ENCODE data around the gene RBMY1D.
"Not testable (repeated sequence)": the region's sequence is repeated elsewhere in the genome, so short reads cannot be mapped to it uniquely, and the experiment has no call there.

Gene RBMY1D

DNA sequence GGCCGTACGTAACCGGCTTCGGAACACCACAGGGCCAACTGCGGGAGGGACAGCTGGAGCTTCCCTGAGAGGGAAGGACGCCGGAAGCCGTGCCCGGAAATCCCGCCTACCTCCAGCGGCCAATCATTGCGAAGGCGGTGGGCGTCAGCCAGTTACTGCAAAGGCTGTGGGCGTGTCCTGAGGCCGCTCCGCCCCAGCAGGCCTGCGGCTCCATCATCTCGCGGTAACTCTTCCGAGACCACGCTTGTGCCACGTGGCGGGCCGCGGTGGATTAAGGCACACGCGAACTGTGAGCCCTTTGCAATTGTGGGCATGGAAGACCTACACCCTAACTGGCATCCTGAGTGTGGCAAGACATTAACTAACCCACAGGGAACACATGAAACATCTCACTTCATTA lies at the start of gene RBMY1D:
Gene RBMY1D (minus strand): TSS at position 101 of the 400 bp plus-strand sequence. CDS start 2,013 bp downstream, outside the sequence.
- DNase-seq = not testable (repeated sequence)

DNA sequence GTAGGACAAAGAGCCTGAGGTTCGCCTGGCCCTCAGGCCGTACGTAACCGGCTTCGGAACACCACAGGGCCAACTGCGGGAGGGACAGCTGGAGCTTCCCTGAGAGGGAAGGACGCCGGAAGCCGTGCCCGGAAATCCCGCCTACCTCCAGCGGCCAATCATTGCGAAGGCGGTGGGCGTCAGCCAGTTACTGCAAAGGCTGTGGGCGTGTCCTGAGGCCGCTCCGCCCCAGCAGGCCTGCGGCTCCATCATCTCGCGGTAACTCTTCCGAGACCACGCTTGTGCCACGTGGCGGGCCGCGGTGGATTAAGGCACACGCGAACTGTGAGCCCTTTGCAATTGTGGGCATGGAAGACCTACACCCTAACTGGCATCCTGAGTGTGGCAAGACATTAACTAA lies 23.6 kb upstream of the RBMY1D start, which contains the start of gene RBMY1E:
Gene RBMY1E (minus strand): TSS at position 101 of the 400 bp plus-strand sequence. CDS start 1,978 bp downstream, outside the sequence.
- DNase-seq = not testable (repeated sequence)

DNA sequence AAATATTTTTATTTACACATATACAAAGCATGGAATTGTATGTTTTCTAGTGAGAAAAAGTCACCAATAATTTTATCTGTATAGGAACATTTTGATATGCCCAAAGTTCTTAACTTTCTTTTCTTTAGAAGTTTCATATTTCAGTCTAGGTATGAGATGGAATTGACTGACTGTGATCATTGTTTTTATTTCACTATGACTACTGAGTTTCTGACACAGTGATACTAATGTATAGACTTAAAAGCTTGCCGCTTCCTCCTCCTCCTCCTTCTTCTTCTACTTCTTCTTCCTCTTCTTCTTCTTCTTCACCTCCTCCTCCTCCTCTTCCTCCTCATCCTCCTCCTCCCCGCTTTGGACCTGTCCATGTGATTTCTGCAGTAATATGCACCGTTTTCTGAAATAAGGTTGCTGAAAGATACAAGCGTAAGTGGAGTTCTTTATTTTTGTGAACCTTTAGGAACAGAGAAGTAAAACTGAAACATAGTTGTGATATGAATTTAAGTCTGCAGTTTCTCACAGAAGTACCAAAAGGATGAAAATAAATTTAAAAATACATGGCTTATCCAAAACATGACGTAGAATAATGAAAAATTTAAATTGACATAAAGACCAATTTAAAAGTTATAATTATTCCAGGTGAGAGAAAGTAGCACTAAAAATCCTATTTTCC lies 24.8 kb downstream of the RBMY1D start:
- DNase-seq = not testable (repeated sequence)

DNA sequence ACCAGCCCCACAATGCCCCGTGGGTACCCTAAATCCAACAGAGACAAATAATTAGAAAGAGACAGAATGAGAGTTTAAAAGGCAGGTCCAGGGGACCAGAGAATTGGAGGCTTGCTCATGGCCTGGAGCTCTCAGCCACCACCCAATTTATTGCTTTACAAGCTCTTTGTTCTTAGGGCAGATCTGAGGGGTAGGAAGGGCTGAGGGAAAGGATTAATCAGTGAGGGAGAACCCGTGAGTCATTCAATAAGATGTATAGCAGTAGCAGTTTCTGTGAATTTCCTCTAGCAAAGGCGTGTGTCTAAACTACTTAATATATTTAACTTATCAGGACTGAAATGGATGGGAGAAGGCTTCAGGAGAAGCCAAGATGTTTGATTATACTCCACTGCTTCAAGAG lies 48.8 kb downstream of the RBMY1D start:
- no peak for DNase-seq

DNA sequence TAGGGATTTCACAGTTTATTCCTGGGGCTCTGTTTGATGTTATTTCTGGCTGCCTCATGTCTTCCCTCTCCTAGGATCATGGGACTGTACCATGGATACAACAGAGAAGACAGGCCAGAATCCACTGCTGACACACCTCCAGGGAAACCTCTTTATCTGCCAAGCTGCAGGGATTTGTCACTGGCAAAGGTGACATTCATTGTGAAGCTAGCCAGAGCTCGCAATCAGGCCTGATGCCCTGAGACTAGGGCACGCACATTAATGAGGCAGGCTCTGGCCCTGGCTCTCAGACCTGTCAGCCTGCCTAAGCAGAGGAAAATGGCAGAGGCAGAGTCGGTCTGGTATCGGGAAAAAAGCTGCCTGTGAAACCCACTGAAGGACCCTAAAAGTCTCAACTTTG lies 52.2 kb downstream of the RBMY1D start:
- no peak for DNase-seq

DNA sequence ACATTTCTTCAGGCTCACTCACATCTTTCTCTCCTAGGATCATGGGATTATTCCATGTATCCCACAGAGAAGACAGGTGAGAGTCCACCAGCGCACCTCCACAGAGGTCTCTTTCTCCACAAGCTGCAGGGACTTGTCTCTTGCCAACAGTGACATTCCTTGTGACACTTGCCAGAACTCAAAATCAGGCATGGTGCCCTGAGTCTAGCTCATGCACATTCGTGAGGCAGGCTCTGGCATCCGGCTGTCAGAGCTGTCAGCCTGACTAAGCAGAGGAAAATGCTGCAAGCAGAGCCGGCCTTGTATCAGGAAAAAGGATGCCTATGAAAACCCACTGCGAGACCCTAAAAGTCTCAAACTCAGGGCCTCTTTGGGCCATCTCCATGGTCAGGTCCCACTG lies 54.8 kb downstream of the RBMY1D start:
- DNase-seq = no peak

DNA sequence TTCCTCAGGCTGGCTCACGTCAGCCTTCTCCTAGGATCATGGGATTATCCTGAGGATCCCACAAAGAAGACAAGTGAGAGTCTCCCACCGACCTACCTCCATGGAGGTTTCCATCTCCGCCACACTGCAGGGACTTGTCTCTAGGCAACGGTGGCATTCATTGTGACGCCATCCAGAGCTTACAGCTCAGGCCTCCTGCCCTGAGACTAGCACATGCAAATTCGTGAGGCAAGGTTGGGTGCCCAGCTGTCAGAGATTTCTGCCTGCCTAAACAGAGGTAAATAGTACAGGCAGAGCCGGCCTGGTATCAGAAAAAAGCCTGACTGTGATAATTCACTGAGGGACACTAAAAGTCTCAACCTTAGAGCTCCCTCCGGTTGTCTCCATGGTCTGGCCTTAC lies 58.0 kb downstream of the RBMY1D start:
- DNase-seq = no peak

DNA sequence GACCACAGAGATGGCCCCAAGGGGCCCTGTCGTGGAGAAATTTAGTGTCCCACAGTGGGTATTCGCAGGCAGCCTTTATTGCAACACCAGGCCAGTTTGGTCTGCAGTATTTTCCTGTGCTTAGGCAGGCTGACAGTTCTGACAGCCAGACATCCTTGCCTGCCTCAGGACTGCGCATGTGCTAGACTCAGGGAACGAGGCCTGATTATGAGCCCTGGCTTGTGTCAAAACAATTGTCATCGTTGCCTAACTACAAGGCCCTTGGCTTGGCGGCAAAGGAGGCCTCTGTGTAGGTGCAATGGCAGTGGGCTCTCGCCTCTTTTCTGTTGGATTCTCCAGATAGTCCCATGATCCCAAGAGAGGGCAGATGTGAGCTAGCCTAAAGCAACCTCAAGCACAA lies 59.3 kb downstream of the RBMY1D start:
- no peak for DNase-seq

Data from CD4-positive, alpha-beta T cell treated with Interleukin-21 for 1 hour (primary cell).